Head of caudate nucleus (tissue), 42 donors: Measurements from ENCODE around the gene APLP2.
"Not testable (repeated sequence)": the region's sequence is repeated elsewhere in the genome, so short reads cannot be mapped to it uniquely, and the experiment has no call there.

Experiments
- DNase-seq, 42 donors: peaks; one replicate each; pipeline versions ENCODE4 v3.0.0 to v3.0.0-alpha.2; 2020 to 2021; ENCODE audit warnings: mixed read lengths in 7 of 42
- intact Hi-C: fragments of 100-400 bp; cut with DNase I; formaldehyde crosslinking; loops from one replicate; pipeline ENCODE4 v1.15.0; 2022

Gene APLP2

DNA sequence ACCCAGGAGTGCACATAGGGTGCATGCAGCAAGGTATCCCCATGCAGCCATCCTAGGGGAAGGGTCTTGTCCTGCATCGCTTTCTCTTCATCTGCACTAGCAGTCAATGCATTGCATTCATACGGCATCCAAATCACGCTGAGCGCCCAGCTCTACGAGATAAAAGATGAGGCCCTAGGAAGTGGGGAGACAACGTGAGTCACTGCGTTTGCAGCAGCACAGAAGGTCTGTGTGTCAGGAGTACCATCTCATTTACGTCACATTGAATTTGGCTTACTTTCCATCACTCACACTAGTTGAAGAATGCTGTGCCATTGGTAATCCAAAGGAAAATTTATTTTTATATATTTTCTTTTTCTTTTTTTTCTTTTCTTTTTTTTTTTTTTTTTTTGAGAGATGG lies 87.4 kb downstream of the APLP2 start:
- no peak for DNase-seq
- intact Hi-C loops = no loop called here

DNA sequence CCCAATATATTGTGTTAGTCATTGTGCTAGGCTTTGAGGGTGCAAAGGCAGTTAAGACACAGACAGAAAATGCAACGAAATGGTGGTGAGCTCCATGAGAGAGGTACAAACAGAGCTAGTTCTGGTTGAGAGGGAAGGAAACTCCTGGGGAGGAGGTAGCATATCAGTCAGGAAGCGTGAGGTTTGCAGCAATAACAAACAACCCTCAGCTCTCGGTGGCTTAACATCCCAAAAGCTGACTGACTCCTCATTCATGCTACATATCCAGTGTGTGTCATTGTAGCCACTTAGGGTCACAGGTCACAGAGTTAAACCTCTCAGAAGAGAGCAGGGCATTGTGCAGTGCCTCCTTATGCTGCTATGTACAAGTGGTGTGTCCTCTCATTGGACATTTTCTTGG lies 88.1 kb downstream of the APLP2 start:
- no peak for DNase-seq
- intact Hi-C loops = no loop called here

- intact Hi-C loops = no loop called here
- DNase-seq = no peak
These were observed 89.4 kb downstream of the APLP2 start for GRCh38 chr11:130159139-130159538.

GRCh38 chr11:130159657-130160497 lies 90.2 kb downstream of the APLP2 start, which contains the start of gene ST14:
Gene ST14, plus strand, starts transcription at chr11:130159782. Its CDS starts 198 bp downstream, at chr11:130159980.
- intact Hi-C loops = no loop called here
- no peak for DNase-seq

DNA sequence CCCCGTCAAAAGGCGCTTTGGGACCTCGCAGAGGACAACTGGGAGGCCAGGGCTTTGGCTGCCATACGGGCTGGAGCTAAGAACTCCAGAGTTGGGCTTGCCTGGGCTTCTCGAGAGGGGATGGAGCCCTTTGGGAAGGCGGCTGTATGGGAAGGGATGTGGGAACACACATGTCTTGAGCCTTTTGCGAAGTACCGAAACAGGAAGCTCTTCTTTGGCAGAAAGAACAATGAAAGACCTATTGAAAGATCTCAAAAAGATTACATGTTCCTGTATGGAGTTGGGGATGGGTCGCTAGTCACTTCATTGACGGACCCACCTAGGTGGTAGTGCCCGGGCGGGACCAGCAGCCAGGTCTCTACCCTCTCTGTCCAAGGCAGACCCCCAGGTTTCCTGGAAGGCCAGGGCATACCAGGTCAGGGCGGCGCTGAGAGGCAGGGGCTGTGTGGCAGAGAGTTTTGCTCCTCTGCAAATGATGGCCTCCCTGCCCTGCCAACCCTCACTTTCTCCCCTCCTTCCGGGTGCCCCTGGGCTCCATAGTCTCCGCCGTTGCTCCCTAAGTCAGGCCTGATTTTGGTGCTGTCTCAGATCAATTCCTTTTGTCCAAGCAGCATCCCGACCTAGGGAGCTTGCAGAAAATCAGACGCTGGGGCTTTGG lies 90.9 kb downstream of the APLP2 start:
- intact Hi-C loops = no loop called here
- no peak for DNase-seq

GRCh38 chr11:130161441-130162145 lies 91.9 kb downstream of the APLP2 start:
- DNase-seq = no peak
- intact Hi-C loops = no loop called here

GRCh38 chr11:130162733-130163132 lies 93.0 kb downstream of the APLP2 start:
- DNase-seq = peak in 2 of 42 donors; percentile 33 to 48
- intact Hi-C loops = no loop called here

DNA sequence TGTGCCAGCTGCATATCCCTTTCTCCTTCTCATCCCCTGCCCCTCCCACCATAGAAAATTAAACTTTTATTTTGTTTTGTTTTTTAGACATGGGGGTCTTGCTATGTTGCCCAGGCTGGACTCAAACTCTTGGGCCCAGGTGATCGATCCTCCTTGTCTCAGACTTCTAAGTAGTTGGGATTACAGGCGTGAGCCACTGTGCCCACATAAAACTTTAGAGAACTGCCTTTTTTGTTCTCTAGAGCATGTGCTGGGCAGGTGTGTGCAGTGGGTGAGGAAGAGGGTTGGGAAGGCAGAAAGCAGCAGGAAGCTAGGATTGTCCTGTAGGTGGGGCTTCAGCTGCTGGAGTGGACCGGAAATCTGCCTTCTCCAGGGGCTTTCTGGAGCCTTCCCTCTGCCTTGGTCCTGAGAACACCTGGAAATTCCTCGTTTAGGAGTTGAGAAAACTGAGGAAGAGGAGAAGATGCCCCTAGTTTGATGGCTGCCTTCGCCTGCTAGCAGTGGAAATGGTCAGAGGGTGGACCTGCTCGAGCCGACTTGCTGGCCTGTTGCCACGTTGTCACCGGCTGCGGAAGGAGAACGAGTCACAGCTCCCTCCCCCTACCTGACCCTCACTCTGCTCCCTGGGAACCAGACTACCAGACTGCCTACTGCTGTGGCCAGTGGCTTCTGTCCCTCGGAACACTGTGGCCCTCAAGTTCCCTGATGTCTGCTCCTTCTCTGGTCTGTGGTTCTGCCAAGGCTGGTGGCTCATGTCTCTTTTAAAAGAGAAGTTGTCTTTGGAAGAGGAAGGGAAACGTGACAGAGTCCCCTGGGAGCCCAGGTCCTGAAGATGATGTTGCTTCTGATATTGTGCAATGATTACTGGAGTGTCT lies 93.9 kb downstream of the APLP2 start:
- DNase-seq = peak in 1 of 42 donors; percentile 10
- intact Hi-C loops = no loop called here

DNA sequence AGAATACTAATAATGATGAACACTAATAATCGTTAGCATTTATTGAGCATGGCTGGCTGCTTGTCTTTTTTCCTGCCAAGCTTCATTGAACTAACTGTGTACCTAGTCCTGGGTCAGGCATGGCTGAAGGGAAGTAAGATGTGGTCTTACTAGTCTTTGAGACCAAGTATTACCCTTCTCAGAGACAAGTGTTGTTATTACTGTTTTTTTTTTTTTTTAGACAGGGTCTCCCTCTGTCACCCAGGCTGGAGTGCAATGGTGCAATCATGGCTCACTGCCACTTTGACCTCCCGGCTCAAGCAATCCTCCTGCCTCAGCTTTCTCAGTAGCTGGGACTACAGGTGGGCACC lies 94.5 kb downstream of the APLP2 start:
- no peak for DNase-seq
- intact Hi-C loops = no loop called here

- intact Hi-C loops = no loop called here
- no peak for DNase-seq
These were observed 96.1 kb downstream of the APLP2 start for GRCh38 chr11:130165601-130166456.

DNA sequence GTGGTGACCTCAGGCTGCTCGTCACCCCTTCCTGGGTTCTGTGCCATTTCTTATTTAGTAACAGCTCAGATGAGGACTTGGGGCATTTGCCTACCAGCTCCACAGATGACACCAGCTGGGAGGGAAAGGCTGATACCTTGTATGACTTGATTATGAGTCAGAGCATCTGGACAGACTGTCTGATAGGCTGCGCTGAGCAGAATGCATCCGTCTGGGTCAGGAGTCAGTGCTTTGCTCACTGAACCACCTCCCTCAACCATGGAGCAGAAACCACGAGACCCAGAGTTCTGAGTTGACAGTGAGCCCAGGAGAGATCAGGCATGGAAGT lies 96.7 kb downstream of the APLP2 start:
- DNase-seq = no peak
- intact Hi-C loops = no loop called here

DNA sequence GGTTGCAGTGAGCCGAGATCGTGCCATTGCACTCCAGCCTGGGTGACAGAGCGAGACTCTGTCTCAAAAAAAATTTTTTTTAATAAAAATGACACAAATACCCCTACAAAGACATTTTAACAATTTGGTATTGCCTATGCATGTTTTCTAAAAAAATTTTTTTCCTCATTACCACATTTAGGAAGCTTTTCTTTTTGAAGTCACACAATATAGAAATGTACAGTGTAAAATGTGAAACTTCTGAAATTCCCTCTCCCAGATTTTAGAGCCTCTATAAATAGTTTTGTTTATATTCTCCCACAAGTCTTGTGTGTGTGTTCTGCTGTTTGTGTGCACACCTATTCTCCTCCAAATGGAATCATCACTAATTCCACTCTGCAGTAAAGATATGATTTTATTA lies 97.5 kb downstream of the APLP2 start:
- no peak for DNase-seq
- intact Hi-C loops = no loop called here

DNA sequence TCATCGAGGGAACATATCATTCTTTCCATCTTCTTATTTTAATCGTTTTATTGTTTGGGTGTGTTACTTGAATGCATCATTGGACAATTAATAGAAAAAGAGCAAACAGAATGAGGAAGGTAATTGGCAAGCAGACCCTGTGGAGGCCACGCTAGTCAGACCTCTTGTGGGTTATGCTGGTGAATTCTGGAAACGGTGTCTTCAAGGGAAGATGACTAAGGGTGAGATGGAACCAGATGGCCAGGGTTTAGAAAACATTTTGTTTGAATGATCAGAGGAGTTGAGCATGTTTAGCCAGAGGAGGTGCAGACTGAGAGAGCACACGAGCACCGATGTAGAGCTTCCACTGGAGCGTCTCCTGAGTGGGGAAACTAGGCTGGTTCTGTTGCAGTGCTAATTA lies 98.4 kb downstream of the APLP2 start:
- intact Hi-C loops = no loop called here
- no peak for DNase-seq

DNA sequence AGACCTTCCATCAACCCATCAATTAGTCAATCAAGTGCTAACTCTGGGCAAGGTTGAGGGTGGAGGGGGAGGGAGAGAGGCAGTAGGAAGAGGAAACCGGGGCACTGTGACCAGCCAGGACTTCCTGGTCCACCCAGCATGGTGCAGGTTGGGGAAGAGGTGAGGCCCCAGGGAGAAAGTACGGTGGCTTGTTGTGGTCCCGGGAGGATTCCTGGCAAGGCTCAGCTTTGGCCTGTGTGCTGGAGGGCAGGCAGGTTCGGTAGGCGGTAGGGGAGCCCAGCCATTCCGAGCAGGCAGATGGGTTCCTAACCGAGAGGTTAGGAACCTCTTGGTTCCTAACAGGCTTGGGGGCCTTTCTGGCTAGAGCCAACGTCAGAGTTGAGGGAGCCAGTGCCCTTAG lies 100.7 kb downstream of the APLP2 start:
- no peak for DNase-seq
- intact Hi-C loops = no loop called here

GRCh38 chr11:130171534-130171933 lies 101.8 kb downstream of the APLP2 start:
- intact Hi-C loops = no loop called here
- DNase-seq = no peak

DNA sequence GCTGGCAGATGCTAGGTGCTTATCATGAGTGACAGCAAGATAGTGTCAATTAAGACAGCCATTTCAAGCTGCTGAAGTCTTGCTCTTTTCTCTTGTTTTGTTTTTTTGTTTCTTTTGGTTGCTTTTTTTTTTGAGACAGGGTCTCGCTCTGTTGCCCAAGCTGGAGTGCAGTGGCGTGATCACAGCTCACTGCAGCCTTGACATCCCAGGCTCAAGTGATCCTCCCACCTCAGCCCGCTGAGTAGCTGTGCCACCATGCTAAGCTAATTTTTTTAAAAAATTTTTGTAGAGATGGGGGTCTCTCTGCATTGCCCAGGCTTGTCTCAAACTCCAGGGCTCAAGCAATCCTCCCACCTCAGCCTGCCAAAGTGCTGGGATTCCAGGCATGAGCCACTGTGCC lies 102.3 kb downstream of the APLP2 start:
- DNase-seq, intact Hi-C loops: not testable (repeated sequence)

DNA sequence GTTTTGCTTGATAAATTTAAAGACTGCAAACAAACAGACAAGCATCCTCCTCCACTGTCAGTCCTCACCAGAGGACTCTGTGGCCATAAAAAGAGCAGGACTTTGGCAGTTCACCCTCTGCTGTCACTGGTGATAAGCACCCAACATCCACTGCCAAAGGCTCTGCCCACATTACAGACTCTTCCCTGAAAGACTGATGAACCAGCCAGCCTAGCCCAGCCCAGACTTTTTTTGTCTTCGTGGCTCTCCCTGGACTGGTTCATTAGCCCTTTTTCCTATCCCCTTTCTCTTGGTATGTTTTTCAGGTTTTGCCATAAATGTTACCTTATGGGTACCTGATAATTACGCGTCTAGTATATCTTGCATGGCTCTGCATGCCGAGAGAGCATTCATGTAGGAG lies 104.9 kb downstream of the APLP2 start:
- intact Hi-C loops = no loop called here
- no peak for DNase-seq

DNA sequence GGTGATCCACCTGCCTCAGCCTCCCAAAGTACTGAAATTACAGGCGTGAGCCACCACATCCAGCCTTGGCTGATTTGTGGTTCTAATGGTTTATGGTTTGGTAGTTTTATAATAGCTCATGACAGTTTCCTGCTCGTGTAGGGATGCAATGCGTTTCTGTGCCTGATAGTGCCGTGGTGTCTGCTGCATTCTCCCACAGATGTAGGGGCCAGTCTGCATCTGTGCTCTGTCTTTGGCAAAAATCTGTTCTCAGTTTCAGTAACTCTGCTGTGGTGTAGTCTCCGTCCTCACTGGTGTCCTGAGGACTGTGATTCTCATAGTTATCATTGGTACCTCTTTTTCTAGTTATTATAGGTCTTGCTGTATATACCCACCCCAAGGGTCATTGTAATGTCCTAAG lies 106.2 kb downstream of the APLP2 start:
- intact Hi-C loops = no loop called here
- DNase-seq = no peak

GRCh38 chr11:130177782-130178181 lies 108.1 kb downstream of the APLP2 start:
- no peak for DNase-seq
- intact Hi-C loops = no loop called here
